Stimulated activated naive CD4-positive, alpha-beta T cell (primary cell): Measurements from ENCODE around the gene CD9.

ENCODE experiments used
- DNase-seq, 6 experiments: peaks; one replicate each; lab custom pipeline; 2025; lab: John Stamatoyannopoulos, UW

The CD9 gene

DNA sequence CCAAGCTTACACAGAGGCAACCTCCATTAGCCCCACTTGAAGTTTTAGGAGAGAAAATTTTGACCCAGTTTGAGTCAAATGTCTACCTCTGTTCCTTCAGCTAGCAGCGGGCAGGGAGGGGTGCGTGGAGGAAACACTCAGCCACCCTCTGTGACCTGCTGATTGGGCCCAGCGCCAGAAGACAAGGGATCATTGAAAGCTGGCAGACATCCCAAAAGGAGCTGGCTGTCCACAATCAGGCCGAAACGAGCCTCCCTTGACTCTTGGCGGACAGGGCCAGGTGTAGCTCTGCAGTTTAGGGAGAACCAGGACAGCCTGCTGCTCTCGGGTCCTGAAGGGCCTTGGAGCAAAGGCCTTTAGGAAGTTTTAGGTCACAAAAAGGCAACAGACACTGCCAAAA, 41.3 kb downstream of the CD9 start:
- no peak for DNase-seq

DNA sequence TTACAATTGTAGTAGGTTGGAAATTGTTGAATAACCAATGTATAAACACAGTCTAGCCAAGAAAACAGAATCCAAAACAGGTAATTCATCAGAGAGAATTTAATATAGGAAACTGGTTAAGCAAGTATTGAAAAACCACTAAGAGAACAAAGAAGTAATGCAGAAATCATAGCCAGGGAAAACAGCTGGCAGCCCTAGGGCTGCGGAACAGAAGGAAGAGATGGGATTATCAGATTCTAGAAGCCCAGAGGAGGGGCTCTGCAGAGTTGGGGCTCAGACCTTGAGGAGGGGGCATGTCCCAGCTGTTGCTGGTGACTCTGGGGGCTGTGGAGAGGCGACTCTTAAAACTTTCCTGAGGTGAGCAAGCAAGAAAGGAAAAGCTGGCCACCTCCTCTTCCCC, 49.4 kb downstream of the CD9 start:
- no peak for DNase-seq

DNA sequence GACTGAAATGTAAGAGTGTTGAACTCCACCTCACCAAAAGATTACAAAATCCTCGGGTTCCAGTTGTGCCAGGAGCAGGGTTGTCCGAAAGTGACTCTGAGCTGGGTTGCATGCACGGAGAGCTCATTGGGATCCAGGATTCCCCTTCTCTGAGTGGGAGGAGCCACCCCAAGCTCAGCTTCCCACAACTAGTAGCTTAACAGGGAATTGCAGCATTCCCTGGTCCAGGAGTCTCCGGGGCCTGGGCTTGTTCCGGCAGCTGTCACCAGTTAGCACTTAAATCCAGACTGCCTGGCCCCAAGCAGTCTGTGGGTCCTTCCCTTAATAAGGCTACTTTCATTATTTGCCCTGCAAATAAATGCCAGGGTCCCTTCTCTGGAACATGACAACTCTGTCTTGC, 50.1 kb downstream of the CD9 start:
- no peak for DNase-seq

DNA sequence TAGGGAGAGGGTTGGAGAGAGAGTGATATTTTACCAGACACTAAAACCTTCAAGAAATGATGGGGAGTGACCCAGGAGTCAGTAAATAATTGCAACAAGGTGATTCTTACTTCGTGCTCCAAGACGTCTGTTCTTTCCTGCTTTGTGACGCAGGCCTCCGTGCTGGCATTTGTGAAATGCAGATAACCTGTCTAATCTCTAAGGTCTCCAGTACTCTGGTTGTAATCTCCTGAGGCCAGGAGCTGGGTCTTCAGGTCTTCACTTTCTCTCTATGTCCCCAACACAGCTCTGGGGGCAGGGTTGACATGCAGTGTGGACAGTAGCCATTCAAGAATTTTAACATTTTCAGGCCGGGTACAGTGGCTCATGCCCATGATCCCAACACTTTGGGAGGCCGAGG, 53.1 kb downstream of the CD9 start:
- DNase-seq: no peak

DNA sequence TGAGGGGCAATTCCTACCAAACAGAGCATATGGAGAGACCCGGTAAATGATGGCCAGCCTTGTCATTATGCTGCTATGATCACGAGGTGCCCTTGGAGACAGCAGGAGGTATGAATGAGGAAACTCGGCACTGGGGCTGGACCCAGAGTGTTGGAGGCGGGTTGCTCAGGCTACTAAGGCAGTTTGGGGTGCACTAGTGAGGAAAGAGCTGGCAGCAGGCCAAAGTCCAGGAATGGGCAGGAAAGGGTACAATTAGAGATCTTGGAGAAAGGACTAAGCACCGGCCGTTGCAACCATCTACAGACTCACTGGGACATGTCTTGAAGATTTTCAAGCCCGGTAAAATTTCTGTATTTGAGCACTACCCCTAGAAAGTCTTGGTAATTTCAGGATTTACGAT, 54.3 kb downstream of the CD9 start:
- DNase-seq: no peak

DNA sequence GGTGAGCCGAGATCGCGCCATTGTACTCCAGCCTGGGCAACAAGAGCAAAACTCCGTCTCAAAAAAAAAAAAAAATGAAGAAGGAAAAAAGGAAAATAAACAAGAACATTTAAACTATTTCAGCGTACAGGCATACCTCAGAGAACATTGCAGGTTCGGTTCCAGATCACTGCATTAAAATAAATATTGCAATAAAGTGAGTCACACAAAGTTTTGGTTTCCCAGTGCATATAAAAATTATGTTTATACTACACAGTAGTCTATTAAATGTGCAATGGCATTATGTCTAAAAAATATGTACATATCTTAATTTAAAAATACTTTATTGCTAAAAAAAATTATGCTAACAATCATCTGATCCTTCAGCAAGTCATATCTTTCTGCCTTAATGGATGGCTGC, 56.8 kb downstream of the CD9 start:
- no peak for DNase-seq

DNA sequence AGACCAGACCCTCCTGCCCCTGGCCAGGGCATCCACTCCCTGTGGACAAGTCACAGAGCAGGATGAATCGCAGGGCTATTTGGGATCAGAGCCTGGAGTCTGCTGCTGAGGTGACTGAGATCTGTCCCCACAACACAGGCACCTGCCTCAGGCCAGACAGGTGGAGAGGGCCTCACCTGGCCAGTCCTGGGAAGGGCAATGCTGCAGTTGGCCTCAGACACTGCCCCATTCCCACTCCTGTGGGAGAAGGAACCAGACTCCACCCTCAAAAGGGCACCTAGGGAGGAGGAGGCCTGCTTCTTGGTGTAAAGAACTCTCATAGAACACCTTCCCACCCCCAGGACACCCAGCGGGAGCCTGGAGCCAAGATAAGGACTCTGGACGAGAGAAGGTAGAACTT, 62.0 kb downstream of the CD9 start:
- DNase-seq: no peak

DNA sequence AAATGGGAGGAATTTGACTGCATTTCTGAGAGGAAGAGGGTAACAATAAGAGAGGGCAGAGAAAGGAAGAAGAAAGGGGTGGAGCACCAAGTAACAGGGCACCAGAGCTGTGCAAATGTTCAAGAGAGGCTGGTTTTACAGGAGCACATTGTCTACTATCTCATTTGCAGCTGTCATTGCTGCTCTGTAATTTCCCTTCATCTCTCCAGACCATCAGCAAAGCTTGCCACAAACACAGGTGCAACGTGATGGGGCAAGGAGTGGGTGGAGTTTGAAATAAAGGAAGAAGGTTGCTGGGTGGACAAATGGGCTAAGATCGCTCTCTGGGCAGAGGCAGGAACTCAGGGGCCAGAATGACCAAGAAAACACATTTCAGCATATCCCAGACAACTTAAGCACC, 62.4 kb downstream of the CD9 start:
- no peak for DNase-seq

DNA sequence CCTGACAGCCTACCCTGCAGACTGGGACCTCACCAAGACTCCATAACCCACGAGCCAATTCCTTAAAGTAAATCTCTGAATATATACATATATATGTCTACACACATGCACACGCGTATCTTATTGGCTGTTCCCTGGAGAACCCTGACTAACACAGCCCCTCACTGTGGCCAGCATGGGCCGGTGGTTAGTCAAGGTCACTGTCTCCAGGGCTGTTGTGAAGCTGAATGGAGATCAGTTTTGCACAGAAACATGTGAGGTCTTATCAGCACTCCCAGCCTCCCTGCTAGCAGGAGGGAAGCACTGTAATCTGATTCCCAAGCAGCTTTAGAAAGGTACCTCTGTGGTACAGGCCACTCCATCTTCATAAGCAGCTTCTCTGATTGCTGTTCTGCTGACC, 63.7 kb downstream of the CD9 start:
- no peak for DNase-seq

DNA sequence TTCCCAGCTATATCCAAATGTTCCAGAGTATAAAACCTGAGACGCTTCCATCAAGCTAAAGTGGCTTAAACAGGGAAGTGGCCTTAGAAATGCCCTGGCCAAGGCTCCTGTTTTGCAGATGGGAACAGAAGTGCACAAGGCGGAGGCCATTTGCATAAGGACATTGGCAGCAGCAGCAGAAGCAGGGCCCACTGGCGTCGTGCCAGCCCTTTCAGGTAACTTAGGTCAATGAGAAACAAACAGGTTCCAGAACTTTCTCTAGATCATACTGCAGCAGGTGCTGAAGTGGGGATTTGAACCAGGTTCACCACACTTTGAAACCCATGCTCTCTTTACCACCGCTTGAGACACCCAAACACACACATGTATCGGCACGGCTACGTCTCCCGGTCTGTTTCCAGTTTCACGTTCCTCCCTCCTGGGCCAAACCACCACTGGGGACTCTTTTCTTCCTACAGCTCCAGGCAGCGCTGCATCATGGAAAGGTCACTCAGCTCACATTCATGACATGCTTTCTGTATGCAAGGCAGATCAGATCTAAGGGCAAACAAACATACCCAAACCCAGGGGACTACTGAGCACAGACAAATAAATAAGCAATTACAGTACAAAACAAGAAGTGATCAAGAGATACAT, 64.3 kb downstream of the CD9 start:
- DNase-seq: no peak

DNA sequence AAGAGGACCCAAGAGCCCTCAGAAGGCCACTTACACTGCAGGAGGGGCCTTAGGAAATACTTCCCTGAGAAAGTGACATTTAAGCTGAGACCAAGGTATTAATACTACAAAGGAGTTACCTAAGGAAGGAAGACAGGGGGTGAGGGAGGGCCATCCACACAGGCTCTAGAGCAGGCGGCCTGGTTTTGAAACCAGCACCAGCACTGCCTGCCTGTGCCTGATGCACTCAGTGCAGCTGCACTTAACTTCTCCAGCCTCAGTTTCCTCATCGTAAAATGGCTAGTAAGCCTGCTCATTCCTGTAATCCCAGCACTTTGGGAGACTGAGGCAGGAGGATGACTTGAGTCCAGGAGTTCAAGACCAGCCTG, 64.8 kb downstream of the CD9 start:
- no peak for DNase-seq

DNA sequence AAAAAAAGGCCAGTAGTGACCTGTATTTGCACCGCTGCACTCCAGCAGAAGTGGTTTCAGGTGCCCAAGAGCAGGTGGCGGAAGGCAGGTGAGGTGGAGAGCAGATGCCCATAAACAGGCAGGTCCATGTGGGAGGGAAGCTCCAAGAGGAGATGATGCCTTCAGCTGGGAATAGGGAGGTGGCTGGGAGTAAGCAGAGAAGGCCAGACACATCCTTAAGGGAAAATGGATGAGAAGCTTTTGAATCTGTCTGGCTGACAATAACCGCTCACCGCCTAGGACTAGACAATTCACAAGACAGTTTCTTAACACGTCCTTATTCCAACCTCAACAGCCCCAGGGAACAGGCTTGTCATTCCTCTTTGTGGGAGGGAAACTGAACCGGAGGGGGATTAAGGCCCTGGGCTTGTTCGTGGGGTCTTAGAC, 66.4 kb downstream of the CD9 start:
- no peak for DNase-seq

DNA sequence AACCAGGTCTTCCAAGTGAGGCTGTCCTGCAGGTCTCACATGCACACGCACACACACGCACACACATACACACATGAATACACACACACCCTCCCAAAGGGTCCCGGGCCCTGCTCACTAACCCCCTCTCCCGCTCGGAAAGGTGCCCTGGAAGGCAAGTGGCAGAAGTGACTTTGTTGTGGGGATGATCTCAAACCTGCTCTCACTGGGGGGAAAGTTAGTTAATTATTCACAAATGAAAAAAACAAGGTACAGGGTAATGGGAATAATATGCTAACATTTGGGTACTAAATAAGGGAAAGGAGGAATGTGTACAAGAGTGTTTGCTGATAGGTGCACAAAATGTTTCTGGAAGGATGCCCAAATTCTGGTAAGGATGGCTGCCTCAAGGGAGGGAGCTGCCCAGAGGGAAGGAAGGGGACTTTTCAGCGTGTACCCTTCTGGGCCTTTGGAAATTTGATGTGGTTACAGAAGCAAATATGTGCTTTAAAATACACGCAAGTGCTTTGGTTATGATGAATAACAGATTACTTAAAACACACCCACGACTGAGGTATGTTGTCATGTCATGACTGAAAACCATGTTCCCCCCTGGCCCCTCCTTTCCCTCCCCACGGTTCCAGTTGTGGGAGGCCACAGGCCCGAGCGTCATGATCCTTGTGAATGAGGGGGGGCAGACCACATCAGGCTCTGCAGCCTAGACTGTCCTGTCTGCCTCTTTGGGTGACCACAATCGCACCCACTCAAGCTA, 66.9 kb downstream of the CD9 start:
- no peak for DNase-seq

DNA sequence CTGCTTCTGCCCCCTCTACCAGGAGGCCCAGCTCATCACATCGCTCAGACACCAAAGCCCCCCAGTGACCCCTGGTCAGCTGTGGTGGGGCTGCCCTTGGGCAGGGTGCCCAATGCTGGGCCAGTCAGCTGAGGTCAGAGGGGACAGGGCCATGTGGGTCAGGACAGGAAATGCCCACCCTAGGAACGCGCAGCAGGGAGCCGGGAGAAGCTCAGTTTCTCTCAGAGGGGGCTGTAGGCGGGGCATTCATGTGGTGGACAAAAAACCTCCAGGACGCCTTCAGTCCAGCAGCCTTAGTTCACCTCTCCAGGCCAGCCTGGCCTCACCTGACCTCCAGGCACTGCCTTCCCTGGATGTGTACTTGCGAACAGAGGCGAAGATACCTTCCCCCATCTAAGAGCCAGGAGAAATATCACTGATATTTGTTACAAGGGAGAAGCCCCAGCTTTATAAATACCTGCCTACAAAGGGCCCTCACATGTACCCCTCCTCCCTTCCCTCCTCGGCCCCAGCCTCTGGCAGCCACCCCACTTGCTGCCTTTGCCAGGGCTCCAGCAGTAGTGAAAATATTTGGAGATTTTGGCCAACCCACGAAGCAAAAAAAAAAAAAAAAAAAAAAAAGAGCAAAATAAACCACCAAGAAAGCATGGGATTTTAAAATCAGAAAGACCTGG, 68.4 kb downstream of the CD9 start:
- no peak for DNase-seq

DNA sequence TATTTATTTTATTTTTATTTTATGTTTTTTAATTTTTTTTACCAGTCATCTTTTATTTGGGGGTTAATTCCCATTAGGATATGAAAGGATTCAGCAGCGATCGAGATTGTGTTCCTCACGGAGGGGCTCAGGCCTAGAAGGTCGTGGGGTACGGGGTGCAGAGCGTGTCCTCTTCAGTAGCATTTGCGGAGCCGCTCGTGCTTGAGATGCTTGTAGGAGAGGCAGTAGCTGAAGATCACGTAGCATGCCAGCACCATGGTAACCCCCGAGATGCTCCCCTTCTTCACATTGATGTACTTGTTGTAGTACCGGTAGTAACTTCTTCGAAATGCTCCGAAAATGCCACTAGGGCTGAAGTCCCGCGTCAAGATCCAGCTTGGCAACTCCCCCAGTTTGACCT, 69.8 kb downstream of the CD9 start:
- DNase-seq: no peak

DNA sequence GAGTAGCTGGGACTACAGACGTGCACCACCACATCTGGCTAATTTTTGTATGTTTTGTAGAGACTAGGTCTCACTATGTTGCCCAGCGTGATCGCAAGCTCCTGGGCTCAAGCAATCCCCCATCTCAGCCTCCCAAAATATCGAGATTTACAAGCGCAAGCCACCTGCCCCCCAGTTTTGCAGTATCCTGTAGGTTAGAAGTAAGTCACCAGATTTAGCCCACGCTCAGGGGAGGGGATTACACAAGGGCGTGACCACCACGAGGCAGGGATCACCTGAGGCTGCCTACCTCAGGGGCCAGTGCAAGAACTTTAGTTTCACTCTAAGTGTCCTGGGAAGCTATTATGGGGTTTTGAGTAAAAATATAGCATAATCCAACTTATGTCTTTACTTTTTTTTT, 71.1 kb downstream of the CD9 start:
- DNase-seq: no peak

DNA sequence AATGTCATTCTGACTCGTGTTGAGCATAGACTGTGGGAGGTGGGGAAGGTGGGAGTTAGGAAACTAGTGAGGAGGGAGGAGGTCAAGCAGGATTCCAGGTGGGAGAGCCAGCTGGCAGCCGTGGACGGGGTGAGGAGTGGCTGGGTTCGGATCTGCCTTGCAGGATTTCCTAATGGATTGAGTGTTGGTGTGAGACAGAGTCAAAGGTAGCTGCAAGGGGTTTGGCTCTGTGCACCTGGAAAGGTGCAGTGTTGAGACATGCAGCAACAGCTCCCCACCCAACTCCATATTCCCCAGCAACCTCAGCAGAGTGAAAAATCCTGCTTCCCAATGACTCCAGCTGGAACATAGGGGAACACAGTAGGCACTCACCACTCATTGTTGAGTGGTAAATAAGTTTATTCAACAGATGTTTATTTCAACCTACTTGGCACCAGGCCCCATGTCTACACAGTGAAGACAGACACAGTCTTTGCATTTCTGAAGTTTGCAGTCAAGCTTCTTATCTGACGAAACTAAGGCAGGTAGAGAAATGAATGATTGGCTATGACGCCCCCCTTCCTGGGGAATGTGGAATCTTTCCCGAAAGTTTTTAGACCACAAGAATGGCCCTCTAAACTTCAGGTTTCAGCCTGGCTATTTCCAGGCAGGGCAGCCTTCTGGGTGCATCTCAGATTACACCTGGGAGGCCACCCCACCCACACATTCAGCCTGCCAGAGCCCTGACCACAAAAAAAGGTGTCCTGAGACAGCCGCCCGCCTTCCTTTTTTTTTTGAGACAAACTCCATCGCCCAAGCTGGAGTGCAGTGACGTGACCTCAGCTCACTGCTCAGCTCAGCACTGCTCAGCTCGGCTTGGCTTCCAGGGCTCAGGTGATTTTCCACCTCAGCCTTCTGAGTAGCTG, 72.4 kb downstream of the CD9 start:
- no peak for DNase-seq

DNA sequence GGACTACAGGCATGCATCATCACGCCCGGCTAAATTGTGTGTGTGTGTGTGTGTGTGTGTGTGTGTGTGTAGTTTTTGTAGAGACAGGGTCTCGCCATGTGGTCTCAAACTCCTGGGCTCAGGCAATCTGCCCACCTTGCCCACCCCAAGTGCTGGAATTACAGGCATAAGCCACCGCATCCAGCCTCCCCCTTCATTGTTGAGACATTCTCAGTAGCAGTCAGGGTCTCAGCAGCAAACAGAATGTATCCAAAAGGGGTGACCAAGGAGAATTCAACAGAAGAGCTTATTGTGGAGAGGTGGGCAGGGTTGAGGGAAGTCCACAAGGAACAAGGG, 73.0 kb downstream of the CD9 start:
- no peak for DNase-seq

DNA sequence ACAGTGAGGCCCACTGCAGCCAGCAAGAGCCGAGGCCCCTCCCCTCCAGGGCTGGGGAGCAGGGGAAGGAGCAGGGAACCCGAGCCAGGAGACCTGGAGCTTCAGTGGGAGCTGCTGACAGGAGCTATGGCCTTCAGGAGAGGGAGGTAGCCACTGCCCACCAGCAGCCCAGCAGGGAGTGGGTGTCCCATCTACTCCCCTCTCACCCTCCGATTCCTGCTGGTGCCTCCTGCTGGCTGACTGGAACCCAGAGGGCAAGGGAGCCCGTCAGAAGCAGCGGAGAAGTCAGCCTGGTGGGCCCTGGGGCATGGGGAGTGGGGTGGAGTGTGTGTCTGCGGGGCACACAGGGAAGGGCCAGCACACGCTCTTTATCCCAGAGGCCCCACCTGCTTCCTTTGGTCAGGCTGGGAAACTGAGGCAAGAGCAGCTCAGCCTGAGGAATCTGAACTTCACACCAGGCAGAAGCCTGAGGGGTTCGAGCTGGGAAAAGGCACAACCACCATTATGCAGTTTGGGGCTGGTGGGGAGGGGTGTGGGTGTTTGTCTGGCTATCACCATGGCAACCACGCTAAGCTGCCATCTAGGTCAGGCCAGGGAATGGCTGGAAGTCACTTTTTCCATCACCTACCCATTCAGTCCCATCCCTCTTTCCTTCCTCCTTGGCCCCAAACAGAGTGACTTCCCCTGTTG, 73.5 kb downstream of the CD9 start:
- no peak for DNase-seq

DNA sequence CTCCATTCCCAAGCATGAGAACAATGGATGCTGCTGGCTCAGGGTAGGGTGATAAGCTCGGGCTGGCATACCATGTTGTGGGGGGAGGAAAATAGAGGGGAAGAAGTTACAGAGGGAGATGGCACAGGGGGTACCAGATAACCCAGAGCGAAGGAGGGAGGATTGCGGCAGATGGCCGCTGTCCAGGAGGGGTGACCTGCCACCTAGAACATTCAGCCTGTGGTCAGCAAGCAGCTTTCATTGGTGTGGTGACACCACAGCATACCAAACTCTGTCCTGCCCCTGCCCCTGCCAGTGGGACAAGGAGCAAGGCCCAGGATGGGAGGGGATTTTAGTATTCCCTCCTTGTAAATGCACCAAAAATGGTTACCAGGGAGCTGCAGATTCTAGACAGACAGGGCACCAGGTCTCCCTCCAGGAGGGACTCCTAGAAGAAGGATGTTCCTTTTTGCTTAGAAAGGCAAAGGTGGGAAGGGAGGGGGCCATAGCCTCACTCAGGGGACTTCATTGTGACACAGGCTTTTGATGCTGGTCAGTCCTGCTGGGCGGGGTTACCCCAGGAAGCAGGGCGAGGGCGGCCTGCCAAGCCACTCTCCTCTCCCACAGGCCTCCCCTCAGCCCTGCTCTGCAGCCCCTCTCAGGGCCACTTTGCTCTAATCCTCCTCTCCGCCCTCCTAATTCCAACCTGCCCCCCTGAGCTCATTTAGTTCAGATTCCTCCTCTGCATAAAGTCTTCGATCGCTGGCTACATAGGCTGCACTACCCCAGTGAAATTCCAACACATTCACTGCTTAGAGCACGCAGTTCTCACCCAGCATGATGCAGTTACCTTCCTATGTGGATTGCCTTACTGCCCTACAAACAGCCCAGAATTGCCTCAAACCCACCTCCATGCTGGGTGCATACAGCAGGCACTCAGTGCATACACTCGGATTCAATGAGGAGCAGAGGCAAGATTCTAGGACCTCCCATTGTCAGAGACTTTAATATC, 74.3 kb downstream of the CD9 start:
- DNase-seq: no peak
